Gastroesophageal sphincter (tissue), 4 donors: ENCODE measurements around the gene SLC6A4. TPM values are rescaled to one million over a fixed set of nuclear protein-coding genes. Genes with fewer than 3 reads are reported as not detected.

Experiments used
- ATAC-seq: fragments of 150-250 bp; one replicate; pipeline ENCODE4 v1.9.1; 2016; ENCODE audit warnings: mild to moderate bottlenecking, moderate library complexity
- H3K27ac ChIP-seq, 4 donors: fragments of 200-600 bp; sonication (generic) in 3 of 4; 1 replicate in 3 of 4; 2 replicates in 1 of 4; pipeline ENCODE4 v1.5.1; 2016 to 2019
- H3K27me3 ChIP-seq: fragments of 200-600 bp; sonication (generic); one replicate; pipeline ENCODE4 v1.5.1; 2019
- H3K36me3 ChIP-seq, 2 donors: fragments of 200-600 bp; sonication (generic); one replicate each; pipeline ENCODE4 v1.5.1; 2019; ENCODE audit warnings: control low read depth in 1 of 2
- H3K4me1 ChIP-seq, 3 donors: fragments of 200-600 bp; sonication (generic); 1 replicate in 2 of 3; 2 replicates in 1 of 3; pipeline ENCODE4 v1.5.1; 2016 to 2019; ENCODE audit warnings: control low read depth in 2 of 3
- H3K4me3 ChIP-seq, 2 donors: fragments of 200-600 bp; sonication (generic); one replicate each; pipeline ENCODE4 v1.5.1; 2019; ENCODE audit warnings: mild to moderate bottlenecking in 1 of 2, moderate library complexity in 1 of 2
- H3K9me3 ChIP-seq, 3 donors: fragments of 200-600 bp; sonication (generic); one replicate each; pipeline ENCODE4 v1.5.1; 2017 to 2019; ENCODE audit warnings: control low read depth in 2 of 3
- CTCF ChIP-seq, 4 experiments: fragments of 200-600 bp in 2 of 4; fragments of 450-650 bp in 2 of 4; sonication (generic) in 1 of 4; IDR thresholded peaks; one replicate each; pipeline ENCODE4 v1.5.1; 2017 to 2019; ENCODE audit warnings: antibody characterized with exemption in 4 of 4, mild to moderate bottlenecking in 2 of 4, moderate library complexity in 2 of 4
- EP300 ChIP-seq: sonication (generic); formaldehyde crosslinking; IDR thresholded peaks from one replicate; pipeline ENCODE4 v1.6.1; 2017; ENCODE audit warnings: antibody characterized with exemption, mild to moderate bottlenecking
- POLR2A ChIP-seq, 2 donors: fragments of 450-650 bp; IDR thresholded peaks; one replicate each; pipeline ENCODE4 v1.6.1; 2017; ENCODE audit warnings: antibody characterized with exemption in 2 of 2, mild to moderate bottlenecking in 2 of 2, moderate library complexity in 1 of 2
- POLR2AphosphoS5 ChIP-seq: sonication (generic); formaldehyde crosslinking; IDR thresholded peaks from one replicate; pipeline ENCODE4 v1.6.1; 2017; ENCODE audit warnings: antibody characterized with exemption
- WGBS, 2 donors: methylation state at CpG; one replicate each; pipeline ENCODE4 v1.1.5; 2018; ENCODE audit warnings: low coverage in 1 of 2; 5-methylcytosine and 5-hydroxymethylcytosine counted together
- total RNA-seq, 4 donors: library from RNA; depleted of rRNA; stranded (reverse); fragments of >200 nt; gene quantifications; one replicate each; pipeline ENCODE4 v1.1.0, GENCODE V29; 2016

The SLC6A4 gene
- total RNA-seq, 4 donors from 2014 or later = under 0.01 to 0.22 (median 0.09) TPM

- no peak for TF ChIP-seq CTCF (IDR thresholded peaks at IDR 0.05)
- no peak for ATAC-seq
- H3K9me3 ChIP-seq = no peaks in the 10 kb centered on the region
- no peaks in the 10 kb centered on the region for H3K27me3 ChIP-seq
- H3K4me3 ChIP-seq = no peak overlapping the region
- no peak overlapping the region for H3K27ac ChIP-seq
- H3K4me1 ChIP-seq = no peaks in the 10 kb centered on the region
- WGBS, 2 donors = 83 to 100% methylated on average over 1 of the region's 1 CpG
- H3K36me3 ChIP-seq = peaks cover 2 to 65% of the 10 kb centered on the region in 2 donors
Observed at GRCh38 chr17:30186761-30187160, 48.7 kb downstream of the SLC6A4 start.

DNA sequence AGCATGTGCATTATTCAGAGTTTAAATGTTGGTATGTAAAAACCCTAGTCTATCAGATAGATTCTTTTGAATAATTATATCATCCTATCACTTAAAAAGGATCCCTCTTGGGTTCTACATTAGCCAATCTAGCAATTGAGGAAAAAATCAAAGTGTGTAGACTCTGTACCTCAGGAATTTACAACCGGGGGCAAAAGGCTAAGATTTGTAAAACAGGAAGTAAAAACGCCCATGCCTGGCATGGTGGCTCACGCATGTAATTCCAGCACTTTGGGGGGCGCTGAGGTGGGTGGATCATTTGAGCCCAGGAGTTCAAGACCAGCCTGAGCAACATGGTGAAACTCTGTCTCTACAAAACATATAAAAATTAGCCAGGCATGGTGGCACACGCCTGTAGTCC lies 58.6 kb downstream of the SLC6A4 start:
- Histone ChIP-seq H3K4me1 (no peaks in the 10 kb centered on the region), H3K9me3 (no peaks in the 10 kb centered on the region), H3K27ac (no peak overlapping the region), H3K27me3 (no peaks in the 10 kb centered on the region), H3K36me3 (peaks cover 0 to 64% of the 10 kb centered on the region in 2 donors), H3K4me3 (no peak overlapping the region)
- 89 to 91% methylated on average over 4 to 5 of the region's 5 CpGs for WGBS, 2 donors
- no peak for TF ChIP-seq CTCF (IDR thresholded peaks at IDR 0.05)
- ATAC-seq = no peak

- Histone ChIP-seq H3K36me3 (peaks cover 0 to 41% of the 10 kb centered on the region in 2 donors), H3K4me3 (no peak overlapping the region), H3K9me3 (no peaks in the 10 kb centered on the region), H3K27me3 (no peaks in the 10 kb centered on the region), H3K27ac (no peak overlapping the region), H3K4me1 (no peaks in the 10 kb centered on the region)
- ATAC-seq = no peak
- 80 to 91% methylated on average over 1 of the region's 1 CpG for WGBS, 2 donors
- TF ChIP-seq POLR2AphosphoS5 (no peak), EP300 (no peak), CTCF (IDR thresholded peaks at IDR 0.05) (no peak), POLR2A (IDR thresholded peaks at IDR 0.05) (no peak)
Observed at GRCh38 chr17:30174556-30174955, 60.9 kb downstream of the SLC6A4 start.

GRCh38 chr17:30173649-30174048 lies 61.8 kb downstream of the SLC6A4 start:
- no peak for ATAC-seq
- Histone ChIP-seq H3K27ac (no peak overlapping the region), H3K4me3 (no peak overlapping the region), H3K27me3 (no peaks in the 10 kb centered on the region), H3K36me3 (peaks cover 0 to 34% of the 10 kb centered on the region in 2 donors), H3K9me3 (no peaks in the 10 kb centered on the region), H3K4me1 (no peaks in the 10 kb centered on the region)
- TF ChIP-seq EP300 = no peak
- TF ChIP-seq CTCF (IDR thresholded peaks at IDR 0.05) = no peak
- TF ChIP-seq POLR2A (IDR thresholded peaks at IDR 0.05) = no peak
- TF ChIP-seq POLR2AphosphoS5 = no peak
- WGBS, 2 donors = 38 to 73% methylated on average over 2 of the region's 2 CpGs

- TF ChIP-seq CTCF (IDR thresholded peaks at IDR 0.05) (no peak), EP300 (no peak), POLR2AphosphoS5 (no peak), POLR2A (IDR thresholded peaks at IDR 0.05) (no peak)
- no peak overlapping the region for H3K27ac ChIP-seq
- no peak for ATAC-seq
- peaks cover 0 to 34% of the 10 kb centered on the region in 2 donors for H3K36me3 ChIP-seq
- H3K27me3 ChIP-seq = no peaks in the 10 kb centered on the region
- no peaks in the 10 kb centered on the region for H3K4me1 ChIP-seq
- no peaks in the 10 kb centered on the region for H3K9me3 ChIP-seq
- no peak overlapping the region for H3K4me3 ChIP-seq
- WGBS, 2 donors = 94 to 100% methylated on average over 1 of the region's 1 CpG
Observed at GRCh38 chr17:30172560-30172959, 62.9 kb downstream of the SLC6A4 start.
